CD4-positive, alpha-beta T cell treated with Interferon alpha-2 for 1 hour (primary cell): ENCODE data around the gene C10orf95.
"Not testable (repeated sequence)": the region's sequence is repeated elsewhere in the genome, so short reads cannot be mapped to it uniquely, and the experiment has no call there.

Source experiments
- DNase-seq, 2 donors: peaks; one replicate each; pipeline ENCODE4 v3.0.0-alpha.2; 2020 to 2022

C10orf95 gene, protein sequence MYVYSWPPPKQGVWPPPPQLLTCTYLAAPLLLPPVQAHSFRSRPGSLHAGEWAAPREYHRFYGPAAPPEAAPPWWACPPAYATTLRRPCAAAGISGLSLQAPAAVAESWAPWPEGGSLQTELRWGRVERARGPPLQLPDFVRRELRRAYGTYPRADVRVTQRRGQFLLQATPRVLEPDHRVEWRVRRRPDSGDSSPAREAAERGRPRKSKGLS

DNA sequence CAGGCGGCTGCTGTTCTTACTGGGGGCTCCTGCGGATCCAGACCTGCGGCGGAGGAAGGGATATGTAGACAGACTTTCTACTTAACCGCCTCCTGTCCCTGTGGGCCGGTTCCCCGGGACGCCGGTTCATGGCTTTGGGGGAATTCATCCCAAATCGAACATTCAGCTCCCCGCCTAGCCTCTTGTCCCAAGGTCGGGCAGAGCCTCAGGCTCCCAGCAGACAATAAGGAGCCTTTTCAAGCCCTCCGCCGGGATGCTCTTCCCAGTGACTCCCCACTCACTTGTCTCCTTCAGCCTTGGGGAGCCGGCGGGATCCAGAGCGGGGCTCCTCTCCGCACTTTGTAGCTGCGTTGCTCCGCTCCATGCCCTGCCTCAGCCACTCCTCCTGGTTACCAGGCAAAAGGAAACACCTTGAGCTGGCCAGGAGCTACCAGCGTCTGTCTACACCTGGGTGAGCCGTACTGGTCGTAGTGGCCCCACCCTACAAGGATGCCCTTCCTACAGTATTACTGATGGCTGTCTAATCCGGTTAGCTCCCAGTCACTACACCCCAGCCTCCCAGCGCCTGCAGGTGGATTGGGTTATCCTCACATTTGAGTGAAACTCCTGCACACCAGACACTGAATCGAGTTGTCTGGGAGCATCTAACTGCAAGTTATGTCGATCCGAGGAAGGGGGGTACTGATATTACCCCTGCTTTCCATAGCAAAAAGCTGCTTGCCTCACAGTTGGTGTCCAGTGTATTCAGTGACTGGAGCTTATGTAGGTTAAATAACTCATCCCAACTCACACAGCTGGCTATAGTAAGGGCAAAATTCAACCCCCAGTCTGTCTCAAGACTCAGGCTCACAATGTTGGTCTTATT lies at the start of gene C10orf95:
Gene C10orf95, minus strand, starts transcription at position 439 of the 865 bp plus-strand sequence. CDS start 450 bp downstream, outside the sequence.
- no peak for DNase-seq

DNA sequence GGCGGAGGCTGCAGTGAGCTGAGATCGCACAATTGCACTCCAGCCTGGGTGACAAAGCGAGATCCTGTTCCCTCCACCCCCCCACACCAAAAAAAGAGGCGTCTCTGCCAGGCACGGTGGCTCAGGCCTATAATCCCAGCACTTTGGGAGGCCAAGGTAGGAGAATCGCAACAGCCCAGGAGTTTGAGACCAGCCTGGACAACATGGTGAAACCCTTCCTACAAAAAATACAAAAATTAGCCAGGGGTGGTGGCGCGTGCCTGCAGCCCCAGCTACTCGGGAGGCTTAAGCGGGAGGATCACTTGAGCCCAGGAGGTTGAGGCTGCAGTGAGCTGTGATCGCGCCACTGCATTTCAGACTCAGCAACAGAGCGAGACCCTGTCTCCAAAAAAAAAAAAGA lies 49.3 kb upstream of the C10orf95 start:
- DNase-seq = not testable (repeated sequence)

DNA sequence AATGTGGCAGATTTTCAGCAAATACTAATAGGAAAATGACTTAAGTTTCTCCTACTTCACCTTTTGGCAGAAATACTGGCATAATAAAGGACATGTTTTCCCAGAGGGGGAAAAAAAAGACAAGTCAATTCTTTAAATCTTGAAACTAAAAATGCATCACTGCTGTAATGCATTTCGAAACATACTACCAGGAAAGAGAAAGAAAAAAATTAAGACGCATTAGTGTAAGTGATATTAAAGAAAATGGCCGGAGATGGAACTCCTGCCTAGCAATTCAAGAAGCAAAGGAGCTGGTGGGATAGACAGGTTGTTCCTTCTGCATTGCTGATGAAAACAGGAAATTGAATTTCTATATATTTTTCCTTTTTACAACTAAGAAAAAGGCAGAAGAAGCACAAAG lies 48.0 kb upstream of the C10orf95 start:
- DNase-seq = no peak

DNA sequence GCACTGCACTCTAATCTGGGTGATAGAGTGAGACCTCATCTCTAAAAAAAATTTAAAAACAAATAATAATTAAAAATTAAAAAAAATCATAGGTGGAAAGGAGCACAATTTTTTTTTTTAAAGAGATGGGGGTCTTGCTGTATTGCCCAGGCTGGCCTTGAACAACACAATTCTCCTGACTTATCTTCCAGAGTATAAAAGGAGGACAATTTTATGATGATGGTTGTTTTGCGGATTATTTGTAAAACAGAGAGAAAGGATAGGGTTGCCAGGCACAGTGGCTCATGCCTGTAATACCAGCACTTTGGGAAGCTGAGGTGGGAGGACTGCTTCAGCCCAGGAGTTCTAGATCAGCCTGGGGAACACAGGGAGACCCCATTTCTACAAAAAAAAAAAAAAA lies 46.2 kb upstream of the C10orf95 start:
- DNase-seq = no peak

DNA sequence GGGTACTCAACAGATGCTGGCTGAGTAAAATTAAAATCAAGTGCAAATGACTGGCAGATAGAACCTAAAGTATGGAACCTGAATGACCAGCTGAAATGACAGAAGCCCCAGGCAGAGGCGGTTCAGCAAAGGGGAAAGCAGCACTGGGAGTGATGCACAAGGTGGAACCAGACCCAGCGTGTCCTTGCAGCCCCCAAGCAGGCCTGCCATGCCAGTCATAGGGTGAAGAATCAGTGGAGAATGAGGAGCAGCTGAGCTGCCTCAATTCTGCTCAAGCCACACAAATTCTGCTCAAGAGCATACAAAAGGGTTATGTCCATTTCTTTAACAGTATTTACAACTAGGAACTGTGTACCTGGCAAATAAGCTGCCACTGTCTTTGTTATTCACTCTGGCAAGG lies 42.4 kb upstream of the C10orf95 start:
- no peak for DNase-seq

DNA sequence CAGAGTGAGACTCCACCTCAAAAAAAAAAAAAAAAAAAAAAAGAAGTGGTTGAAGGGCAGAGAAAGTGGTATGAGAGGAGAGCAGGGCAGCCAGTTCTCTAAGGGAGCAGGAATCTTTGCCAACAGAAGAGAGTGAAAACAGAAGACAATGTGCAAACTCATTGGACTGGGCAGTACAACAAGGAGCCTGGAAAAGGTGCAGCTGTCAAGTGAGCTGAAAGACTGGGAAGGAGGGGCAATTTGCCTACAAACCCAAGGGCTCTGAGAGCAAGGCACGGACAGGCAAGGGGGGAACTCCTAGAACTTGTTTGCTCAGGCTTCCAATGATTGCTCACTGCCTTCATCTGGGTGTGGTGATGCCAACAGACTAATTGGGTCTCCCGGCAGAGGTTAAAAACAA lies 41.6 kb upstream of the C10orf95 start:
- no peak for DNase-seq

DNA sequence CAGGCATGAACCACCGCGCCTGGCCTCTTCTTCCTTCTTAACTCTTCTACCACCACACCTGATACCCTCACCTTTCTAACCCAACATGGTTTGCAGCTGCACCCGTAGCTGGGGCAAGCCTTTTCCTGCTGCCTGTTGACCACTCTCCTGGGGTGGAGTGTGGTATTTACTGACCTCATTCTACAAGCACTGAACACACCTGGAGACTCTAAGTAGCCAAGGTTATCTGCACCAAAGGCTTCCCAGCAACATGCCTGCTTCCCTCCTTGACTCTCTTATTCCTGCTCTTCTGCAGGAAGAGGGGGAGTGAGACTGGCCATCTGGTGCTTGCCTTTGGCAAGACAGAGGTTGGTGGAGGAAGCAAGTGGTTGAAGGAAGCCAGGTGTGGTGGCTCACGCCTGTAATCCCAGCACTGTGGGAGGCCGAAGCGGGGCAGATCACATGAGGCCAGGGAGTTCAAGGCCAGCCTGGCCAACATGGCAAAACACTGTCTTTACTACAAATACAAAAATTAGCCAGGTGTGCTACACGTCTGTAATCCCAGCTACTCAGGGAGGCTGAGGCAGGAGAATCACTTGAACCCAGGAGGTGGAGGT lies 41.1 kb upstream of the C10orf95 start:
- no peak for DNase-seq

DNA sequence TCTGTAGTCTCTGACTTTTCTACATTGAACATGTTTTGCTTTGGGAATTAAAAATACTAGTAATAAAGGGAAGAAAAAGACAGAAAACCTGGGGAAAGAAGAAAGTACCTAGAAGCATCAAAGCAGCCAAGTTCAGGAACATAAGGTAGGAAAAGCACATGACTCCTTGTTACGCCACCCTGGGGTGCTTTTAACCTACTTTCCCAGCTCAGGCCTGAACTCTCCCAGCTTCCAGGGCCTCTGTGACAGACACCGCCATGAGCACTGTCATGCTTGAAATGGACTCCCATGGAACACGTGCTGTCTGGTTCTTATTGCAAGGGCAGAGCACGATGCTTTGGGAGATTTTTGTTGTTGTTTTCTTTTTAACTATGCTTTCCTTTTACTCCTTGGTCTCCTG lies 39.8 kb upstream of the C10orf95 start:
- no peak for DNase-seq

DNA sequence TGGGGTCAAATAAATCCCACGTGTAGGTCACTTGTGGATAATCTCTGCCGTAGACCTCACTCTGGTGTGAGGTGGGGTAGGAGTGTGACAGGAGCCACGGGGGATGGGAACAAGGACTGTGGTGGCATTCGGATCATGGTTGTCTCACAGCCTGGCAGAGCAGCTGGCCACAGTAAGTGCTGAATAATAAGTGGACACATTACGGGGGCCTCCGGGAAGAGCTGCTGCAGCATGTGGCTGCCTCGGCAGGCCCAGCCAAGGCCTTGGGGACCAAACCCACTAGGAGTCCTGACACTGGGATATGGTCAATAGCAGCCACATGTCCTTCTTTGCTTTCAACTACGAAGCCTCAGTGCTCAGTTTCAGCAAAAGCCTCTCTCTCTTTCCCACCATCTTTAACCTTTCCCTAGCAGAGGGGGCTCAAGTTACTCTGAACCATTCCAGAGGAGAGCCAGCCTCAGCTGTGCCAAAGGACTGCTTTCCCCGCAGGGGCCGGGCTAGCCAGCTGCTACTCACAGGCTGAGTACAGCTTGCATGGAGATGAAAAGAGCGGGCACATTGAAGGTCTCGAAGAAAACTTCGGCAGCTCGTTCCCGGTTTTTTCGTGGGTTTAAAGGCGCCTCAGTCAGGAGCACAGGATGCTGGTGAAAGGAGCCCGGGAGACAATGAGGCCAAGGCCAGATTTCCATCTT lies 33.9 kb upstream of the C10orf95 start:
- DNase-seq = no peak

DNA sequence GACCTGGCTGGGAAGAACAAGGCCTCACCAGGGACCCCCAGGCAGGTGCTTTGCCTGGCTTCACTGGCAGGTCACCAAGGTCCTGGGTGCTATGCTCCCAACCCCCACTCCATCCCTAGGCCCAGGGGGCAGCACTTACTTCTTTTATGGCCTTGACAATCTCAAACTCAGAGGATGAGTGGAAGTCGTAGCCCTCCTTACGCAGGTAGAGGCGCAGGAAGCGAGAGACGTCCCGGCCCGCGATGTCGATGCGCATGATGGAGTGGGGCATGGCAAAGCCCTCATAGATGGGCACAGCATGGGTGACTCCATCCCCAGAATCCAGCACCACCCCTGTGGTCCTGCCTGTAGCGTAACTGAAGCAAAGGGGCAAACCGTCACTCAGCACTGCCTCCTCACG lies 32.7 kb upstream of the C10orf95 start:
- no peak for DNase-seq

DNA sequence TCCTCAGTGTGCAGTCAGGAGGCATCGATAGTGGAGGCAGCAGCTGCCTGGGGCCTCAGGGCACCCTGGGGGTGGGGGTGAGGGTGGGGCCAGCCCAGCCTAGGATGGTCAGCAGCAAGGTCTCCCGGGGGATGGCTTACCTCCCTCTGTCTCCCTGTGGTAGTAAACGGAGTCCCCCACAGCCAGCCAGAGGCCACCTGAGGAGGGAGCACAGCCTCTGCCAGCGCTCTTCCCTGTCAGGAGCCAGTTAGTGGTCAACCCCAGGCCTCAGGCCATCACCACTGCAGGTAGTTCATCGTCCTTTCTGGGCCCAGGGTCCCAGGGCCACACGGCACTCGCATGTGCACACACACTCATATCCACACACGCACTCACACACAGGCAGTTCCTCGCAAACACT lies 29.1 kb upstream of the C10orf95 start:
- DNase-seq = no peak

DNA sequence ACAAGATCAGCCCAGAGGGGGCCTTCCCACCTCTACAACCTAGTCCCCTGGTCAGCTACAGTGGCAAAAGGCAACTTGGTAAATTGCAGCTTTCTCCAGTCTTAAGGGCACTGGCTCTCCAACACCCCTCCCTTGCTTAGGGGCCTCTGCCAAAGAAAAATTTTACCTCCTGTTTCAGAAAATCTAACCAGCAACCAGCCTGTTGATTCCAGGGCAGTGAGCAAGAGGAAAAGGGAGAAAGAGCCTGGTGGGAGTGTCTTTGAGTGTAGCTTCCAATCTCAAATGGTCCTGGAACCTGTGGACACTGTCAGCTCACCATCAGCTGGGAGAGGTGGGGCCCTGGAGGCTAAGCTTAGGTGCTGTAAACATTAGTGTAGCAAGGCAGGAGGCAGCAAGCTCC lies 28.3 kb upstream of the C10orf95 start:
- no peak for DNase-seq

DNA sequence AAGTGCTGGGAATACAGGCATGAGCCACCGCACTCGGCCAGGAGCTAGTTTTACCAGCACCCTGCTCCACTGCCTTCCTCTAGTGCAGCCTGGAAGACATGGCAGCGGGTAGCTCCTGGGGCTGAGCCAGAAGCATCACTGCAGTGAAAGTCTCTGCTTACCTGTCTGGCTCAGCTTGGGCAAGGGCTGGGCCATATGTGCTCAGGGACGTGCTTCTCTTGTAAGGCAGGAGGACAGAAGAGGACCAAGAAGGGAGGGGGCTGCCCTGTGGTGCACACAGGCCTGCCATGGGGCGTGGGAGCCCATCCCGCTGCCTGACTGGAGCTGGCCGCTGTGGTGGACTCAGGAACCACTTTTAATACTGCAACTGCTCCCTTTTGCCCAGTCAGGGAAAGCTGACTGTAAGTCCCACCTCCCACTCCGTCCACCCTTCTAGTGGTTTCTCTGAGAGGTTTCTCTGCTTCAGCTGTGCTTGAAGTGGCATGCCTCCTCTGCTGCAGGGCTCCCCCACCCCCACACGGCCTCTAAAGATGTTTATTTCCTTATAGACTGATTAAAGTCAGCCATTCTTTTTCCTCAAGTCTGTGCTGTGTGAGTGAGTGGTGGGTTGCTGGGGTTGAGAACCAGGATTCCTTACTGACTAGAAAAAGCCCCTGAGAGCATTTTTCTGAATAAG lies 25.3 kb upstream of the C10orf95 start:
- no peak for DNase-seq

DNA sequence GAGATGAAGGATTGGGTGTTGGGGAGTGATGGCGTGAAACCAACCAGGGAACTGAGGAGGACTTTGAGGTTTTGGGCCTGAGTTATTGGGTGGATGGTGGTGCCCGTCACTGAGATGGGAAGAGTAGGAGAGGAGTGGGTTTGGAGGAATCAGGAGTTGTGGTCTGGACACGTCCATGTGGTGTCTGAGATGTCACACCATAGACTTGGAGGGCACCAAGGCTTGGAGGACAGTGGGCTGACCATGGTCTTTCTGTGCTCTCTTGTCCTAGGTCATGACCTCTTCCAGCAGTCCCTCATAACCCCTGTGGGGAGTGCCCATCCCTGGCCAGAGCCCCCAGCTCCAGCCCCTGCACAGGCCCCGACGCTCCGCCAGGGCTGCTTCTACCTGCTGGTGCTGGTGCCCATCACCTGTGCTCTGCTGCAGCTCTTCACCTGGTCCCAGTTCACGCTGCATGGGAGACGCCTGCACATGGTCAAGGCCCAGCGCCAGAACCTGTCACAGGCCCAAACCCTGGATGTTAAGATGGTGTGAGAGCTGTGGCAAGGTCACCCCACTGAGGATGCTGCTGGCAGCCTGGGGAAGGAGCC lies 24.2 kb upstream of the C10orf95 start:
- DNase-seq = no peak

DNA sequence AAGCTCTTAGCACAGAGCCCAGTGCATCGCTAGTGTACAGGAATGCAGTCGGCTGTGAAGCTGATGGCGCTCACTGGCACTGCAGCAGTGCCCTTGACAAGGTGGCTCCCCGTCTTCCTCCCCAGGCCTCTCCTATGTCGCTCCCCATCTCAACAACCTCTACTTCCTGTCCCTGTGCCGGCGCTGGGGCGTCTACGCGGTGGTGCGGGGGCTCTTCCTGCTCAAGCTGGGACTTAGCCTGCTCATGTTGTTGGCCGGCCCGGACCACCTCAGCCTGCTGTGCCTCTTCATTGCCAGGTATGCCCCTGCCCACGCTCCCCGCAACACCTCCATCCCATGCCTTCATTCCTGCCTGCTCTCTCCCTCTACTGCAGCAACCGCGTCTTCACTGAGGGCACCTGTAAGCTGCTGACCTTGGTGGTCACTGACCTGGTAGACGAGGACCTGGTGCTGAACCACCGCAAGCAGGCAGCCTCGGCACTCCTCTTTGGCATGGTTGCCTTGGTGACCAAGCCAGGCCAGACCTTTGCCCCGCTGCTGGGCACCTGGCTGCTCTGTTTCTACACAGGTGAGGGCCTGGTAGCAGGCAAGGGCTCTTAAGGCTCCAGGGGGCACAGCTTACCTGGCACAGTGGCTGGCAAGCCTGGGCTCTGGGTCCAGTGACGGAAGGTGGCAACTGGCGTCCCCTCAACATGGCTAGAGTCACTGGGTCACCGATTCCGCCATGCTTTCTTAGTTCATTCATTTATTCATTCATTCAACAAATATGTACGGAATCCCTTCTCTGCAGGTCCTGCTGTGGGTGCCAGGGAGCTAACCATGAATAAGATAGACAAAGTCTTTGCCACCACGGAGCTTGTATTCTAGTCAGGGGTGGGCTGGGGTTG lies 22.3 kb upstream of the C10orf95 start:
- peak in 1 of 2 donors; percentile 26 for DNase-seq

DNA sequence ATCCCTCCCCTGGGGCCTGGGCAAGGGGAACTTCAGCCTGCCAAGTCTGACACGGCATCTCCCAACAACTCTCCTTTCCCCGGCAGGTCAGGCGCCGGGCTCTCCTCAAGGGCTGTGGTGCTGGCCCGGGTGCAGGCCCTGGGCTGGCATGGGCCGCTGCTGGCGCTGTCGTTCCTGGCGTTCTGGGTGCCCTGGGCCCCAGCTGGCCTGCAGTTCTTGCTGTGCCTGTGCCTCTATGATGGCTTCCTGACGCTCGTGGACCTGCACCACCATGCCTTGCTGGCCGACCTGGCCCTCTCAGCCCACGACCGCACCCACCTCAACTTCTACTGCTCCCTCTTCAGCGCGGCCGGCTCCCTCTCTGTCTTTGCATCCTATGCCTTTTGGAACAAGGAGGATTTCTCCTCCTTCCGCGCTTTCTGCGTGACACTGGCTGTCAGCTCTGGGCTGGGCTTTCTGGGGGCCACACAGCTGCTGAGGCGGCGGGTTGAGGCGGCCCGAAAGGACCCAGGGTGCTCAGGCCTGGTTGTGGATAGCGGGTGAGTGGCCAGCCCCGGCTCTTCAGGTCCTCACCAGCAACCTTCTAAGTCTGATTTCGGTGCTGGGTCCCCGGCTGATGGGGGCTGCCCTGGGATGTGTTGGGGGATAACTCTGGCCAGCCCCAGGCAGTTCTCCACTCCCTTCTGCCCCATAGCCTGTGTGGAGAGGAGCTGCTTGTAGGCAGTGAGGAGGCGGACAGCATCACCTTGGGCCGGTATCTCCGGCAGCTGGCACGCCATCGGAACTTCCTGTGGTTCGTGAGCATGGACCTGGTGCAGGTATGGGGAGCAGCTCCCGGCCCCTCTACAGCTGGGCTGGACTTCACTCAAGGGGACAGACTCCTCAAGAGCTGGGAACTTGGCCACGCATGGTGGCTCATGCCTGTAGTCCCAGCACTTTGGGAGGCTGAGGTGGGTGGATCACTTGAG lies 19.5 kb upstream of the C10orf95 start:
- no peak for DNase-seq

DNA sequence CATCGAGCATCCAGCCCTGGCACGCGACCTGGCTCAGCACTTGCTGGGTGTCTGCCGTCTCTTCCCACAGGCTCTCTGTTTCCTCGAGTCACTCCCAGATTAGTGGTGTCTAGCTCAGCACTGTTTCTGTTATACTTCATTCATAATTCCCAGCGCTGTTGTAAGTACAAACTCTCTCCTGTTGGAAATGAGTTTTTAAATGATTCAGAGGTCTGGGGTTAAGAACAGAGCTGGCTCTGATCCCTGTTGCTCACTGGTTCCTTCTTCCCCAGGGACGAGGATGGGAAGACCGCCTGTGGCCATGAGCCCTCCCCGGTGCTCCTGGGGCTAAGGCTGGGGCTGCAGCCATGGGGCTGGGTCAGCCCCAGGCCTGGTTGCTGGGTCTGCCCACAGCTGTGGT lies 17.3 kb upstream of the C10orf95 start:
- no peak for DNase-seq

DNA sequence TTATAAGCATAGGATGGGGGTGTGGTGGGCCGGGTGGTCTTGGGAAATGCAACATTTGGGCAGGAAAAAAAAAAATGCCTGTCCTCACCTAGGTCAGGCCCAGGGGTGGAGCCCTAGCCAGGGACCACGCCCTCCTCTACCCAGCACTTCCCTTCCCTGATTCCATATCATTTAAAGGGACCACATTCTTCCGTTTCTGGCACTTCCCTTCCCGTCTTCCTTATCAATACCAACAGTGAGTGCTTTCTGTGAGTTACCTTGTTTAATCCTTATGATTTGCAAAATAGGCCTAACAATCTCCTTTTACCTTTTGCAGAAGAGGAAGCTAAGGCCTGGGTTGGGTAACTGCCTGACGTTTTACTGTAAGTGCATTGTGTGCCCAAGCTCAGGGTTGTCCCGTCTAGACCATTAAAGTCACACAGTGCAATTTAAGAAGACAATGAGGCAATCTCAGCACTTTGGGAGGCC lies 16.7 kb upstream of the C10orf95 start:
- DNase-seq = peak in 1 of 2 donors; percentile 26

DNA sequence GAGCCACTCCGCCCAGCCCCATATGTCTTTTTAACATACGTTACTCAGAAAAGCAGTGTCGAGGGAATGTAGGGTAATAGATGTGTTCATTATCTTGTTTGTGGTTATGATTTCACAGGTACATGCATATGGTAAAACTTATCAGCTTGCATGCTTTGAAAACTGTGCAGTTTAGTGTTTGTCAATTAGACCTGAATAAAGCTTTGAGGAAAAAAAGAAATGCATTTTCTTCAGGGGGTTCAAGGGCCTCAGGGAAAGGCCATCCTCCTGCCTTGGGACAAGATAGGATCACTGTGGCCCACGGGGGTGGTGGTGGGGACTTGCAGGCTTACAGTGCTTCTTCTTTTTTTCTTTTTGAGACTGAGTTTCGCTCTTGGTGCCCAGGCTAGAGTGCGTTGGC lies 16.0 kb upstream of the C10orf95 start:
- DNase-seq = no peak

DNA sequence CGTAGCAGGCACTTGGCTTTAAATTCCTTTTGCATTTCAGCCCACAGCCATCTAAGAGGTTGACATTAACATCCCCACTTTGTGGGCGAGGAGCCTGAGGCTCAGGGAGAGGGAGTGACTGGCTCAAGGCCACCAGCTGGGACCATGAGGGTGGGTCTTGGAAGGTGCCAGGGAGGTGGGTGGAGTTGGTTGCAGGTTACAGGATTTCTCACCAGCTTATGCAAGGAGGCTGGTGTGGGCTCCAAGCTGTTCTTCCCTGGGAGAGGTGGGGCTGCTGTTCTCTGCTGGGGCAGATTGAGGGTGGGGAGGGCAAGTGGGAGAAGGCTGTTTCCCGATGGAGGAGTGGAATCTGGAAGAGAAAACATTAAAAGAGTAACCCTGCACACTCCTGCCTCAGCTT lies 14.1 kb upstream of the C10orf95 start:
- no peak for DNase-seq
